ENCODE measurements around the gene C11orf68.

The C11orf68 gene

DNA sequence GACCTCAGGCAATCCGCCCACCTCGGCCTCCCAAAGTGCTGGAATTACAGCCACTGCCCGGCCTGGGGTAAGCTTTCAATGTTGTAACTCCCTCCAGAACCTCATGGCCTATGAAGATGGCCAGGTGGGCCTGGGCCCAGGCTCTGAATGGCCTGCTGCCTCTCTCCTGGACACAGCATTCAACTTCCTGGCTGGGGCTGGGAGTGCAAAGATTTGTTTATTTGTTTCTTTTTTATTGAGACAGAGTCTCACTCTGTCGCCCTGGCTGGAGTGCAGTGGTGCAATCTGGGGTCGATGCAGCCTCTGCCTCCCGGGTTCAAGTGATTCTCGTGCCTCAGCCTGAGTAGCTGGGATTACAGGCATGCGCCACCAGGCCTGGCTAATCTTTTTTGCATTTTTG lies 25.9 kb upstream of the C11orf68 start:
- DNase-seq (ENCODE audit: low spot score), result no peak

- no peak for DNase-seq (ENCODE audit: low spot score)
Measured at GRCh38 chr11:65944191-65944590, 25.3 kb upstream of the C11orf68 start.

- DNase-seq (ENCODE audit: low spot score), result no peak
Measured at GRCh38 chr11:65942531-65942930, 23.7 kb upstream of the C11orf68 start.

- DNase-seq (ENCODE audit: low spot score), result no peak
Measured at GRCh38 chr11:65941720-65942310, 23.0 kb upstream of the C11orf68 start.

- no peak for DNase-seq (ENCODE audit: low spot score)
Measured at GRCh38 chr11:65937766-65938165, 18.9 kb upstream of the C11orf68 start.

DNA sequence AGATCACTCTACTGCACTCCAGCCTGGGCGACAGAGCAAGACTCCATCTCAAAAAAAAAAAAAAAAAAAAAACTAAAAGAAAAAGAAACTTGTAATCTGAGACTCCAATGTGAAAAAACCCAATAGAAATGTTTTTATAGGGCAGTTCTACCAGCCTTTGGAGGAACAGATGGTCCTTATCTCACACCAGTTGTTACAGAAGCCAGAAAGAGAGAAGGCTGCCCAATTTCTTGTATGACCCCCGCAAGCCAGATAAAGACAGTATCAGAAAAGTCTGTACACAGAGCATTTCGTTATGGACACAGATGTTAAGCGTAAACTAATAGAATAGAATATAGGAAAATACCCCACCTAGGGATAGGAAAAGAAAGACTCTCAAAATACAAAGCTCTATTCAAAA lies 15.2 kb upstream of the C11orf68 start:
- no peak for DNase-seq (ENCODE audit: low spot score)

- peak; percentile 47 for DNase-seq (ENCODE audit: low spot score)
Measured at GRCh38 chr11:65932558-65932919, 13.7 kb upstream of the C11orf68 start.

DNA sequence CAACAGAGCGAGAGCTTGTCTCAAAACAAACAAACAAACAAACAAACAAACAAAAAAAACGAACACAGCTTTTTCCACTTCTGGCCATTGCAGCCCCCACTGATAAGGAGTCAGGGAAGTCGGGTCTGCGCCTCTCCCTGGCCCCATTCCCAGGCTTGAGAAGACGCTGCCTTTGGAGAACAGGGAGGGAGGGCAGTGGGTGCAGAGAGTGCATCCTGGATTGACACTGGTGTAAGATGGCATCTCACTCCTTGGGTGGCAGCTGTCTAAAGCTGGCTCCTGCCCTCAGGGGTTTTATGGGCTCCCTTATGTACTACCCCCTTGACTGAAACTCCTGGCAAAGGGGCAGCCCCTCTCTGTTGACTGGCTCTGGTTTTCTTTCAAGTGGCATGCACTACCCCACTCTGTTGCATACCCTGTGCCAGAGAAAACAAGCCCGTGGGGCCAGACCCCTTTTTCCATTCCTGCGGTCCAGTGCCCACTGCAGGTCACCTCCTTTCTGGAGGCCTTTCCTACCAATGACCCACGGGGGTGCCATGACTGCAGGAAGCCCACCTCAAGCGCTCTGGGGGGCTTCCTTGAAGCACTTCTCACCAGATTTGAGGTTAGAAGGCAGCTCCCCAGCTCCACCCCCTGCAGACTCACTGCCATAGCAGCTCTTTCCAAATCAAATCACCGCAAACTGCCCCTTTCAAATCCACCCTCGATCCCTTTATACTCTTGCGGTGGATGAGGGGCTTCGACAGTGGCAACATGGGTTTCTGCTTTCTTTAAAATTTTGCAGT lies 13.1 kb upstream of the C11orf68 start:
- DNase-seq (ENCODE audit: low spot score), result no peak

DNA sequence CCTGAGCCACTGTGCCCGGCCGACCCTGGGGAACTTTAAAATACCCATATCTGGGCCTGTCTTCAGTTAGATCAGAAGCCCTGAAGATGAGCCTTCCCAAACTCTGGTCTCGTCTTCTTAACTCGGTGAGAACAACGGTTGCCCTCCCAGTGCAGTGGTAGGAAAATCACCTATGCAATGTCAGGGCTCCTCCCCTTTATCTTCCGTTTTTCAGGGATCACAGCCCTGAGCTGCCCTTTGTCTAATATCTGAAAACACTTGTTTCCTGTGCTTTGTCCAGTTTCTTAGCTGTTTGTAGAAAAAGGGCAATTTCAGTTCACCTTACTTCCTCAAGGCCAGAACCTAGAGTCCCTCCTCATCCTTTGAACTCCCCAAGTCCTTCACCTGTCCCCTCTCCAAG lies 9.8 kb upstream of the C11orf68 start:
- no peak for DNase-seq (ENCODE audit: low spot score)

GRCh38 chr11:65927904-65928397 lies 9.1 kb upstream of the C11orf68 start:
- no peak for DNase-seq (ENCODE audit: low spot score)

DNA sequence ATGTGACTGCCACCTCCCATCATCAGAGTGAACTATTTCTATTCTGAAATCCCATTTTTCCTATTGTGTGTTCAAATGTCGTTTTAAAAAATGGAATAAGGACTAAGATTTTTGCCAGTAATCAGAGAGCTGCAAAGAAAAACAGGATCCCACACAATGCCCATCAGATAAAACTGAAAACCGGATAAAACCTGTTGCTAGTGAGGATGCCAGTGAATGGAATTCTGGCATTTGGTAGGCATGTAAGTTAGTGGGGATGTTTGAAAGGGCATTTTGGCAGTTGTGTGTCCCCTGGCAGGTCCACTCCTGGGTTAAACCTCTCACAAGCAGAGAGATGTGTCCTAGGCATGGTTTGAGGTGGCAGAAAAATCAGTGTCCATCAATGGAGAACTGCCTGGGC lies 6.5 kb upstream of the C11orf68 start:
- DNase-seq (ENCODE audit: low spot score), result no peak

GRCh38 chr11:65922565-65922964 lies 3.7 kb upstream of the C11orf68 start:
- no peak for DNase-seq (ENCODE audit: low spot score)

DNA sequence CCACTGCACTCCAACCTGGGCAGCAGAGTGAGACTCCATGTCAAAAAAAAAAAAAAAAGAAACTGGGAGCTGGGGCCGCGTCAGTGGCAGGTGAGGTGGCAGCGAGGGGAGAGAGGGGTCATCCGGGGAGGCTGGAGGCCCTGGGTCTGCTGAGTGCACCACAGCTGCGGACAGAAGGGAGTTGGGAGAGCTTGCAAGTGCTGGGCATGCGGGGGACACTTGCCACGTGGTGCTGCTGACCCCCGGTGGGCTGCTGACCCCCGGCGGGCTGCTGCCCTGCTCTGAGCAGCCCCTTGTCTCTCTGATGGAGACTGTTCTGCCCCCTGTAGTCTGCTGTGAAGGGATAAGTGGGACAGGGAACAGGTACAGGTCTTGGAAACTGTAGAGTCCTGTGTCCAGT lies 3.0 kb upstream of the C11orf68 start:
- no peak for DNase-seq (ENCODE audit: low spot score)

DNA sequence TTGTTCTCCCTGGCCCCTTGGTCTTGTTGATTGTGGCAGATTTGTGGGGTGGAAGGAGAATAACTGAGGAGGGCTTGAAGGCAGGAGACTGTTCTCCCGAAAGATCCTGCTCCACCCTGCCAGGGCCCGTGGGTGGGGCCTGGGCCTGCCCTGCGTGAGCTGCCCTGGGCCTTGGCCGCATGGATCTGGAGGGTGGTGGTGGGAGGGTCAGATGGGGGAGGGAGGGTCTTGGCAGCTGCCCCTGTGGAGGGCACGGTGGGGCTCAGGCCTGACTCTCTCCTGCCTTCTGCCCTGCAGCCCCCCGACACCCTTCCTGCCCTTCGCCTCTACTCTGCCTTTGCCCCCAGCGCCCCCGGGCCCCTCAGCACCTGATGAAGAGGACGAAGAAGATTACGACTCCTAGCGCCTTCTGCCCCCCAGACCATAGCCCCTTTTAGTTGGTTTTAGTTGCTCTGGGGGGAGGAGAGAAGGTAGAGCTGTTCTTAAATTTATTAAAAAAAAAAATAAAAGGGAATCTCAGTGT lies 2.2 kb upstream of the C11orf68 start:
- no peak for DNase-seq (ENCODE audit: low spot score)

- DNase-seq (ENCODE audit: low spot score), result no peak
Measured at GRCh38 chr11:65920372-65920802, 1.5 kb upstream of the C11orf68 start.

- no peak for DNase-seq (ENCODE audit: low spot score)
Measured at GRCh38 chr11:65919573-65920371, 910 bp upstream of the C11orf68 start.

- DNase-seq (ENCODE audit: low spot score), result peak; percentile 98
Measured at GRCh38 chr11:65919141-65919572, 295 bp upstream of the C11orf68 start, which contains the start of gene DRAP1. Gene DRAP1 (plus strand): TSS chr11:65919426. CDS start chr11:65919502, 76 bp downstream.

GRCh38 chr11:65917434-65918210 lies 1.2 kb downstream of the C11orf68 start:
- DNase-seq (ENCODE audit: low spot score), result no peak

- DNase-seq (ENCODE audit: low spot score), result no peak
Measured at GRCh38 chr11:65917077-65917433, 1.8 kb downstream of the C11orf68 start.

- no peak for DNase-seq (ENCODE audit: low spot score)
Measured at GRCh38 chr11:65916391-65916790, 2.5 kb downstream of the C11orf68 start.

- DNase-seq (ENCODE audit: low spot score), result peak; percentile 96
Measured at GRCh38 chr11:65915821-65916251, 3.0 kb downstream of the C11orf68 start.
